SU-DHL-6 (cell line): ENCODE results near the gene NPC2.

Experiments used
- EZH2phosphoT487 ChIP-seq: fragments of 200-600 bp; sonication (generic), shearing (Covaris generic); conservative IDR thresholded peaks from 2 replicates; pipeline ENCODE4 v1.6.1; 2018; ENCODE audit warnings: mild to moderate bottlenecking, antibody characterized with exemption, low read length, moderate library complexity, mixed read lengths
- TF ChIP-seq, protein P1 (sequence below): fragments of 200-600 bp; sonication (generic); IDR thresholded peaks from one replicate; pipeline ENCODE4 v1.5.1; 2017; ENCODE audit warnings: antibody characterized with exemption, mild to moderate bottlenecking, low read length, moderate library complexity; ENCODE audit not compliant: insufficient read depth, poor library complexity, severe bottlenecking

GRCh38 chr14:74438351-74438915 lies 54.7 kb downstream of the NPC2 start:
- TF ChIP-seq, protein P1, sequence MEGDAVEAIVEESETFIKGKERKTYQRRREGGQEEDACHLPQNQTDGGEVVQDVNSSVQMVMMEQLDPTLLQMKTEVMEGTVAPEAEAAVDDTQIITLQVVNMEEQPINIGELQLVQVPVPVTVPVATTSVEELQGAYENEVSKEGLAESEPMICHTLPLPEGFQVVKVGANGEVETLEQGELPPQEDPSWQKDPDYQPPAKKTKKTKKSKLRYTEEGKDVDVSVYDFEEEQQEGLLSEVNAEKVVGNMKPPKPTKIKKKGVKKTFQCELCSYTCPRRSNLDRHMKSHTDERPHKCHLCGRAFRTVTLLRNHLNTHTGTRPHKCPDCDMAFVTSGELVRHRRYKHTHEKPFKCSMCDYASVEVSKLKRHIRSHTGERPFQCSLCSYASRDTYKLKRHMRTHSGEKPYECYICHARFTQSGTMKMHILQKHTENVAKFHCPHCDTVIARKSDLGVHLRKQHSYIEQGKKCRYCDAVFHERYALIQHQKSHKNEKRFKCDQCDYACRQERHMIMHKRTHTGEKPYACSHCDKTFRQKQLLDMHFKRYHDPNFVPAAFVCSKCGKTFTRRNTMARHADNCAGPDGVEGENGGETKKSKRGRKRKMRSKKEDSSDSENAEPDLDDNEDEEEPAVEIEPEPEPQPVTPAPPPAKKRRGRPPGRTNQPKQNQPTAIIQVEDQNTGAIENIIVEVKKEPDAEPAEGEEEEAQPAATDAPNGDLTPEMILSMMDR = no peak
- TF ChIP-seq EZH2phosphoT487 = no peak
